ENCODE data around the gene MRPL40.

Gene MRPL40

GRCh38 chr22:19402642-19403191, 29.6 kb upstream of the MRPL40 start:
- TF ChIP-seq CTCF (IDR thresholded peaks at IDR 0.05; ENCODE audit: insufficient read depth, low read length) = no peak
- TF ChIP-seq REST (IDR thresholded peaks at IDR 0.05; ENCODE audit: insufficient replicate concordance, low read depth) = no peak
- TF ChIP-seq GABPA (IDR thresholded peaks at IDR 0.05; ENCODE audit: low read depth) = no peak
- TF ChIP-seq SPI1 (IDR thresholded peaks at IDR 0.05; ENCODE audit: borderline replicate concordance, low read depth) = no peak
- no peak for TF ChIP-seq POLR2AphosphoS5 (IDR thresholded peaks at IDR 0.05; ENCODE audit: low read depth)
- DNase-seq (ENCODE audit: low read depth in 1 of 2, low spot score in 1 of 2) = no peak
- Histone ChIP-seq H3K27ac (replicated peaks) (no peak overlapping the region), H3K4me3 (replicated peaks; ENCODE audit: insufficient read depth, low read length) (no peak overlapping the region), H3K27me3 (ENCODE audit: insufficient read depth, poor library complexity, severe bottlenecking) (no peaks in the 10 kb centered on the region)

- no peak overlapping the region for H3K4me3 ChIP-seq (replicated peaks; ENCODE audit: insufficient read depth, low read length)
- no peaks in the 10 kb centered on the region for H3K27me3 ChIP-seq (ENCODE audit: insufficient read depth, poor library complexity, severe bottlenecking)
- DNase-seq (ENCODE audit: low read depth in 1 of 2, low spot score in 1 of 2) = no peak
- no peak for TF ChIP-seq POLR2AphosphoS5 (IDR thresholded peaks at IDR 0.05; ENCODE audit: low read depth)
- no peak for TF ChIP-seq CTCF (IDR thresholded peaks at IDR 0.05; ENCODE audit: insufficient read depth, low read length)
- TF ChIP-seq SPI1 (IDR thresholded peaks at IDR 0.05; ENCODE audit: borderline replicate concordance, low read depth) = no peak
- no peak overlapping the region for H3K27ac ChIP-seq (replicated peaks)
Observed at GRCh38 chr22:19404676-19405075, 27.7 kb upstream of the MRPL40 start.

GRCh38 chr22:19405133-19405532, 27.2 kb upstream of the MRPL40 start:
- Histone ChIP-seq H3K4me3 (replicated peaks; ENCODE audit: insufficient read depth, low read length) (no peak overlapping the region), H3K27me3 (ENCODE audit: insufficient read depth, poor library complexity, severe bottlenecking) (no peaks in the 10 kb centered on the region), H3K27ac (replicated peaks) (no peak overlapping the region)
- no peak for DNase-seq (ENCODE audit: low read depth in 1 of 2, low spot score in 1 of 2)
- TF ChIP-seq SPI1 (IDR thresholded peaks at IDR 0.05; ENCODE audit: borderline replicate concordance, low read depth) (no peak), POLR2AphosphoS5 (IDR thresholded peaks at IDR 0.05; ENCODE audit: low read depth) (no peak), REST (IDR thresholded peaks at IDR 0.05; ENCODE audit: insufficient replicate concordance, low read depth) (no peak), CTCF (IDR thresholded peaks at IDR 0.05; ENCODE audit: insufficient read depth, low read length) (no peak), GABPA (IDR thresholded peaks at IDR 0.05; ENCODE audit: low read depth) (no peak)

- Histone ChIP-seq H3K4me3 (replicated peaks; ENCODE audit: insufficient read depth, low read length) (no peak overlapping the region), H3K27ac (replicated peaks) (no peak overlapping the region), H3K27me3 (ENCODE audit: insufficient read depth, poor library complexity, severe bottlenecking) (no peaks in the 10 kb centered on the region)
- no peak for TF ChIP-seq GABPA (IDR thresholded peaks at IDR 0.05; ENCODE audit: low read depth)
- TF ChIP-seq REST (IDR thresholded peaks at IDR 0.05; ENCODE audit: insufficient replicate concordance, low read depth) = no peak
- TF ChIP-seq SPI1 (IDR thresholded peaks at IDR 0.05; ENCODE audit: borderline replicate concordance, low read depth) = no peak
- TF ChIP-seq CTCF (IDR thresholded peaks at IDR 0.05; ENCODE audit: insufficient read depth, low read length) = no peak
- TF ChIP-seq POLR2AphosphoS5 (IDR thresholded peaks at IDR 0.05; ENCODE audit: low read depth) = no peak
- no peak for DNase-seq (ENCODE audit: low read depth in 1 of 2, low spot score in 1 of 2)
Observed at GRCh38 chr22:19405652-19406051, 26.7 kb upstream of the MRPL40 start.
